Endothelial cell (in vitro differentiated cells): ENCODE measurements around the gene CTSV. TPM values are rescaled to one million over a fixed set of nuclear protein-coding genes. Genes with fewer than 3 reads are reported as not detected.

Experiments used
- DNase-seq: peaks from one replicate; pipeline ENCODE4 v3.0.0; 2021; ENCODE audit warnings: low spot score
- H3K27ac Mint-ChIP-seq: one replicate; pipeline ENCODE4 v1.8.0; 2021; ENCODE audit warnings: mixed read lengths, inconsistent platforms; ENCODE audit not compliant: unreplicated experiment
- H3K27me3 Mint-ChIP-seq: one replicate; pipeline ENCODE4 v1.8.0; 2021; ENCODE audit warnings: mild to moderate bottlenecking, moderate library complexity, mixed read lengths, inconsistent platforms; ENCODE audit not compliant: unreplicated experiment
- H3K36me3 Mint-ChIP-seq: one replicate; pipeline ENCODE4 v1.8.0; 2021; ENCODE audit warnings: mild to moderate bottlenecking, low read depth, mixed read lengths, inconsistent platforms; ENCODE audit not compliant: unreplicated experiment
- H3K4me1 Mint-ChIP-seq: one replicate; pipeline ENCODE4 v1.8.0; 2021; ENCODE audit warnings: mild to moderate bottlenecking, mixed read lengths, inconsistent platforms; ENCODE audit not compliant: unreplicated experiment
- H3K4me3 Mint-ChIP-seq: one replicate; pipeline ENCODE4 v1.8.0; 2021; ENCODE audit warnings: mild to moderate bottlenecking, mixed read lengths, inconsistent platforms; ENCODE audit not compliant: unreplicated experiment
- H3K9me3 Mint-ChIP-seq: one replicate; pipeline ENCODE4 v1.8.0; 2021; ENCODE audit warnings: mixed read lengths, inconsistent platforms; ENCODE audit not compliant: unreplicated experiment
- CTCF ChIP-seq: fragments of 200-600 bp; sonication (generic); IDR thresholded peaks from one replicate; pipeline ENCODE4 v1.5.0; 2021; ENCODE audit warnings: antibody characterized with exemption; ENCODE audit not compliant: unreplicated experiment
- total RNA-seq: library from RNA; stranded (reverse); fragmentation: NEBNext Ultra II Directional; extraction: Animal tissue kit (Norgen Biotek cat#: 25700); gene quantifications from one replicate; pipeline ENCODE4 v1.2.1, GENCODE V29; 2021; ENCODE audit not compliant: unreplicated experiment

CTSV gene
- total RNA-seq, 1 donor from 2014 or later = 20.4 TPM

- TF ChIP-seq CTCF = no peak
- DNase-seq = no peak
- Mint-ChIP-seq H3K4me1 (peaks cover 18% of the 10 kb centered on the region), H3K9me3 (no peaks in the 10 kb centered on the region), H3K27me3 (peaks cover 1% of the 10 kb centered on the region), H3K27ac (peak overlapping the region; percentile 59), H3K36me3 (no peaks in the 10 kb centered on the region), H3K4me3 (no peak overlapping the region)
Observed at GRCh38 chr9:97053717-97054116, 14.8 kb upstream of the CTSV start.

DNA sequence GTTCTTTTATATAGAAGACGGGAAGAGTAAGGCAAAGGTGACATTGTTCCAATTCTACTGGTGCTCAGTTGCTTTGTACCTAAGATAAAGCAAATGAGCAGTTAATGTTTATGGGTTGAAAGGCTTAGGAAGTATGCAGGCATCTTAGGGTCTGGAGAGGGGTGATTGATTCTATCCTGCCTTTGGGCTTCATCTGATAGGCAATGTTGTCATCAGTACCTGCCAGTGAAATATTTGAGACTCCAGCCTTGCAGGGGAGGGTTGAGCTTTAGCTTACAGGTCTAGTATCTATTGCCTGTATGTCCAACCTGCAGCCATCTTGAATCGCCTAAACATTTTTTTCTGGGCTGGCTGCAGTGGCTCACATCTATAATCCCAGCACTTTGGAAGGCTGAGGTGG is 13.8 kb upstream of the CTSV start:
- Mint-ChIP-seq H3K27me3 (peaks cover 1% of the 10 kb centered on the region), H3K4me1 (peaks cover 18% of the 10 kb centered on the region), H3K36me3 (no peaks in the 10 kb centered on the region), H3K27ac (peak overlapping the region; percentile 73), H3K9me3 (no peaks in the 10 kb centered on the region), H3K4me3 (no peak overlapping the region)
- DNase-seq = no peak
- TF ChIP-seq CTCF = no peak

DNA sequence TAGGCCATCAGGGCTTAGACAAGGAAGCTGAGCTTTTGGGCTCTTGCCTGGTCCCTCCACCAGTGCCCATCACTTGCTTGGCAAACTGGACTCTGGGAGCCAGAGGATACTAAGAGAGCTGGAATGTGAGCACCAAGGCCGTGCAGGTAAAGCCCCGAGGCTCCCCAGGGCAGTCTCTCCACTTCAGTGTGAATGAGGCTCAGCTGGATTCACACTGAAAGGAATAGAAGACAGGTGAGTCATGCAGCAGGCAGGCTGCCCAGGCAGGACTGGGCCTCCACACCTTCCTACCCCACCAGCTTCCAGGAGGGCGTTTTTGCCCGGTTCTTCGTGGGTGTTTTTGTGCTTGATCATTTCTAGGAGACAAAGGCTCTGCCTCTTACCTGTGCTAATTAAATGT is 7.3 kb upstream of the CTSV start:
- Mint-ChIP-seq H3K27ac (no peak overlapping the region), H3K4me3 (no peak overlapping the region), H3K27me3 (peaks cover 2% of the 10 kb centered on the region), H3K9me3 (no peaks in the 10 kb centered on the region), H3K36me3 (no peaks in the 10 kb centered on the region), H3K4me1 (peaks cover 3% of the 10 kb centered on the region)
- DNase-seq = no peak
- no peak for TF ChIP-seq CTCF

- no peak for TF ChIP-seq CTCF
- DNase-seq = no peak
- Mint-ChIP-seq H3K27me3 (peaks cover 2% of the 10 kb centered on the region), H3K27ac (no peak overlapping the region), H3K4me1 (peaks cover 3% of the 10 kb centered on the region), H3K4me3 (no peak overlapping the region), H3K9me3 (no peaks in the 10 kb centered on the region), H3K36me3 (no peaks in the 10 kb centered on the region)
Observed at GRCh38 chr9:97045300-97045699, 6.4 kb upstream of the CTSV start.

GRCh38 chr9:97041898-97042297 is 3.0 kb upstream of the CTSV start:
- DNase-seq = no peak
- H3K27ac Mint-ChIP-seq = no peak overlapping the region
- H3K9me3 Mint-ChIP-seq = no peaks in the 10 kb centered on the region
- H3K4me1 Mint-ChIP-seq = peaks cover 6% of the 10 kb centered on the region
- H3K27me3 Mint-ChIP-seq = peaks cover 7% of the 10 kb centered on the region
- H3K36me3 Mint-ChIP-seq = no peaks in the 10 kb centered on the region
- H3K4me3 Mint-ChIP-seq = no peak overlapping the region
- no peak for TF ChIP-seq CTCF
